Renal cortical epithelial cell (primary cell): ENCODE results near the gene ADAM22. TPM values are rescaled to one million over a fixed set of nuclear protein-coding genes. Genes with fewer than 3 reads are reported as not detected.

Source experiments
- DNase-seq: peaks from one replicate; pipeline ENCODE4 v3.0.0-alpha.2; 2011; ENCODE audit warnings: low read depth
- total RNA-seq: library from RNA; depleted of rRNA; stranded (reverse); fragments of >200 nt; gene quantifications from 2 replicates; pipeline ENCODE4 v1.2.3, GENCODE V29; 2014

ADAM22 gene
- total RNA-seq, 1 donor from 2014 or later: 1.6 TPM

- DNase-seq: no peak
These were observed 282.2 kb downstream of the ADAM22 start for GRCh38 chr7:88216276-88216675.

GRCh38 chr7:88217675-88218428 is 283.8 kb downstream of the ADAM22 start:
- DNase-seq: peak; percentile 84

GRCh38 chr7:88218429-88218745 is 284.3 kb downstream of the ADAM22 start:
- DNase-seq: no peak

- peak; percentile 50 for DNase-seq
These were observed 285.0 kb downstream of the ADAM22 start for GRCh38 chr7:88218836-88219605.

- DNase-seq: peak; percentile 72
These were observed 286.0 kb downstream of the ADAM22 start, which contains the start of gene SRI for GRCh38 chr7:88219781-88220747. Gene SRI (minus strand): TSS chr7:88220038. CDS start chr7:88220026, 12 bp downstream.

GRCh38 chr7:88223265-88223664 is 289.2 kb downstream of the ADAM22 start:
- DNase-seq: no peak

GRCh38 chr7:88224601-88225275 is 290.7 kb downstream of the ADAM22 start:
- peak; percentile 92 for DNase-seq

GRCh38 chr7:88226201-88226600 is 292.1 kb downstream of the ADAM22 start:
- DNase-seq: no peak

- peak; percentile 97 for DNase-seq
These were observed 292.9 kb downstream of the ADAM22 start for GRCh38 chr7:88226886-88227516.

- no peak for DNase-seq
These were observed 295.4 kb downstream of the ADAM22 start for GRCh38 chr7:88229302-88229995.

- no peak for DNase-seq
These were observed 296.6 kb downstream of the ADAM22 start for GRCh38 chr7:88230646-88231045.

- DNase-seq: peak; percentile 75
These were observed 299.8 kb downstream of the ADAM22 start for GRCh38 chr7:88233828-88234227.

GRCh38 chr7:88239852-88240251 is 305.8 kb downstream of the ADAM22 start:
- no peak for DNase-seq

GRCh38 chr7:88243345-88243909 is 309.4 kb downstream of the ADAM22 start:
- DNase-seq: peak; percentile 86

- DNase-seq: no peak
These were observed 310.2 kb downstream of the ADAM22 start for GRCh38 chr7:88244258-88244657.

Other genes with a start within 250 kb of the ADAM22 start
- gene SLC25A40, start 57.9 kb upstream of the ADAM22 start, total RNA-seq: 9.6 and 20.6 TPM in 2 replicates
- gene DBF4, start 57.8 kb upstream of the ADAM22 start, total RNA-seq: 8.6 and 25.5 TPM in 2 replicates